Uterus (tissue), 2 donors: Measurements from ENCODE around the gene CACNA2D2.

Source experiments
- POLR2A ChIP-seq, 2 donors: fragments of 450-650 bp; IDR thresholded peaks; one replicate each; pipeline ENCODE4 v1.6.1; 2016; ENCODE audit warnings: antibody characterized with exemption in 2 of 2, mild to moderate bottlenecking in 1 of 2, moderate library complexity in 1 of 2
- TF ChIP-seq, protein P1 (sequence below), 4 experiments: fragments of 200-600 bp in 2 of 4; fragments of 450-650 bp in 2 of 4; sonication (generic) in 2 of 4; IDR thresholded peaks; one replicate each; pipeline ENCODE4 v1.5.1; 2016 to 2019; ENCODE audit warnings: antibody characterized with exemption in 4 of 4, mild to moderate bottlenecking in 2 of 4, moderate library complexity in 1 of 4

DNA sequence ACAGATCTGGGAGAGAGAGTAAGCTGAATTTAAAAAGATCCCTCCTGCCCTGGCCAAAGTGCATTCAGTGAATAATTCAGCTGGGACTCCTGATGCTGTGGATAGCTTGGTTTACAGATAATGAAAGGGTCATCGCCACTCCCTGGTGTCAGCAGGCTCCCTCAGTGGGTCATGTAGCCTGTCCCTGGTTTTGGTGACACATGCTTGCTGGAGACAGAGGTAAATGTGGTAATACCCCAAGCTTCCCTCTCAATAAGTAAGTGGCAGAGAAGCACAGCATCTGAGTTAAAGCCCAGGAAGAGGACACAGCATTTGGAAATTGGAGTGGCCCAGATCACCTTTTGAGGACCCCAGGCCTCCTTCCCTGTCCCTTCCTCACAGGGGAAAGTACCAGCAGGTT lies 146.0 kb downstream of the CACNA2D2 start:
- TF ChIP-seq, protein P1, sequence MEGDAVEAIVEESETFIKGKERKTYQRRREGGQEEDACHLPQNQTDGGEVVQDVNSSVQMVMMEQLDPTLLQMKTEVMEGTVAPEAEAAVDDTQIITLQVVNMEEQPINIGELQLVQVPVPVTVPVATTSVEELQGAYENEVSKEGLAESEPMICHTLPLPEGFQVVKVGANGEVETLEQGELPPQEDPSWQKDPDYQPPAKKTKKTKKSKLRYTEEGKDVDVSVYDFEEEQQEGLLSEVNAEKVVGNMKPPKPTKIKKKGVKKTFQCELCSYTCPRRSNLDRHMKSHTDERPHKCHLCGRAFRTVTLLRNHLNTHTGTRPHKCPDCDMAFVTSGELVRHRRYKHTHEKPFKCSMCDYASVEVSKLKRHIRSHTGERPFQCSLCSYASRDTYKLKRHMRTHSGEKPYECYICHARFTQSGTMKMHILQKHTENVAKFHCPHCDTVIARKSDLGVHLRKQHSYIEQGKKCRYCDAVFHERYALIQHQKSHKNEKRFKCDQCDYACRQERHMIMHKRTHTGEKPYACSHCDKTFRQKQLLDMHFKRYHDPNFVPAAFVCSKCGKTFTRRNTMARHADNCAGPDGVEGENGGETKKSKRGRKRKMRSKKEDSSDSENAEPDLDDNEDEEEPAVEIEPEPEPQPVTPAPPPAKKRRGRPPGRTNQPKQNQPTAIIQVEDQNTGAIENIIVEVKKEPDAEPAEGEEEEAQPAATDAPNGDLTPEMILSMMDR (IDR thresholded peaks at IDR 0.05): no peak
- TF ChIP-seq POLR2A (IDR thresholded peaks at IDR 0.05): no peak
